Measurements from ENCODE around the gene OR52E5. TPM values are rescaled to one million over a fixed set of nuclear protein-coding genes. Genes with fewer than 3 reads are reported as not detected.

The OR52E5 gene
- total and polyA plus RNA-seq, 9 donors: not detected

GRCh38 chr11:5891216-5891800, 1.7 kb upstream of the OR52E5 start:
- WGBS (ENCODE audit: insufficient coverage): no CpG with 5 or more reads among the region's 4 CpGs

GRCh38 chr11:5899534-5899933, 6.5 kb downstream of the OR52E5 start:
- Histone ChIP-seq H3K27me3 (ENCODE audit: control insufficient read depth, insufficient read depth, low read length) (no peaks in the 10 kb centered on the region), H3K36me3 (ENCODE audit: control insufficient read depth, insufficient read depth, low read length) (no peaks in the 10 kb centered on the region), H3K4me3 (ENCODE audit: low read length) (no peak overlapping the region), H3K4me1 (ENCODE audit: control insufficient read depth, insufficient read depth, low read length) (no peaks in the 10 kb centered on the region), H3K27ac (ENCODE audit: low read length) (no peak overlapping the region), H3K9me3 (replicated peaks; ENCODE audit: control insufficient read depth, low read depth, low read length) (no peaks in the 10 kb centered on the region)
- WGBS (ENCODE audit: insufficient coverage): 100% methylated on average over 1 of the region's 2 CpGs
- DNase-seq: no peak

More at GRCh38 chr11:5891216-5891800, 1.7 kb upstream of the OR52E5 start:
- Histone ChIP-seq H3K27me3 (ENCODE audit: control insufficient read depth, insufficient read depth, low read length) (no peaks in the 10 kb centered on the region), H3K4me3 (ENCODE audit: low read length) (no peak overlapping the region), H3K4me1 (ENCODE audit: control insufficient read depth, insufficient read depth, low read length) (no peaks in the 10 kb centered on the region), H3K9me3 (replicated peaks; ENCODE audit: control insufficient read depth, low read depth, low read length) (no peaks in the 10 kb centered on the region), H3K36me3 (ENCODE audit: control insufficient read depth, insufficient read depth, low read length) (no peaks in the 10 kb centered on the region), H3K27ac (ENCODE audit: low read length) (no peak overlapping the region)
- DNase-seq: peak; percentile 4

- H3K27me3 ChIP-seq (ENCODE audit: control insufficient read depth, insufficient read depth, low read length): no peaks in the 10 kb centered on the region
- H3K9me3 ChIP-seq (replicated peaks; ENCODE audit: control insufficient read depth, low read depth, low read length): peaks cover 16% of the 10 kb centered on the region
- no peak for DNase-seq
- H3K27ac ChIP-seq (ENCODE audit: low read length): no peak overlapping the region
- WGBS (ENCODE audit: insufficient coverage): 78% methylated on average over 1 of the region's 2 CpGs
- H3K4me3 ChIP-seq (ENCODE audit: low read length): no peak overlapping the region
- H3K4me1 ChIP-seq (ENCODE audit: control insufficient read depth, insufficient read depth, low read length): no peaks in the 10 kb centered on the region
- H3K36me3 ChIP-seq (ENCODE audit: control insufficient read depth, insufficient read depth, low read length): no peaks in the 10 kb centered on the region
Observed at GRCh38 chr11:5910540-5910939, 17.5 kb downstream of the OR52E5 start.

GRCh38 chr11:5922749-5923426, 29.9 kb downstream of the OR52E5 start:
- Histone ChIP-seq H3K36me3 (ENCODE audit: control insufficient read depth, insufficient read depth, low read length) (no peaks in the 10 kb centered on the region), H3K27me3 (ENCODE audit: control insufficient read depth, insufficient read depth, low read length) (no peaks in the 10 kb centered on the region), H3K27ac (ENCODE audit: low read length) (no peak overlapping the region), H3K4me1 (ENCODE audit: control insufficient read depth, insufficient read depth, low read length) (no peaks in the 10 kb centered on the region), H3K4me3 (ENCODE audit: low read length) (no peak overlapping the region), H3K9me3 (replicated peaks; ENCODE audit: control insufficient read depth, low read depth, low read length) (peaks cover 8% of the 10 kb centered on the region)
- DNase-seq: no peak
- 56% methylated on average over 2 of the region's 2 CpGs for WGBS (ENCODE audit: insufficient coverage)

- DNase-seq: no peak
- H3K9me3 ChIP-seq (replicated peaks; ENCODE audit: control insufficient read depth, low read depth, low read length): peaks cover 8% of the 10 kb centered on the region
- no peaks in the 10 kb centered on the region for H3K27me3 ChIP-seq (ENCODE audit: control insufficient read depth, insufficient read depth, low read length)
- no peaks in the 10 kb centered on the region for H3K36me3 ChIP-seq (ENCODE audit: control insufficient read depth, insufficient read depth, low read length)
- no peak overlapping the region for H3K27ac ChIP-seq (ENCODE audit: low read length)
- H3K4me1 ChIP-seq (ENCODE audit: control insufficient read depth, insufficient read depth, low read length): no peaks in the 10 kb centered on the region
- no peak overlapping the region for H3K4me3 ChIP-seq (ENCODE audit: low read length)
Observed at GRCh38 chr11:5923427-5923776, 30.4 kb downstream of the OR52E5 start.

- DNase-seq: no peak
- Histone ChIP-seq H3K9me3 (replicated peaks; ENCODE audit: control insufficient read depth, low read depth, low read length) (peaks cover 11% of the 10 kb centered on the region), H3K36me3 (ENCODE audit: control insufficient read depth, insufficient read depth, low read length) (no peaks in the 10 kb centered on the region), H3K4me3 (ENCODE audit: low read length) (no peak overlapping the region), H3K4me1 (ENCODE audit: control insufficient read depth, insufficient read depth, low read length) (no peaks in the 10 kb centered on the region), H3K27me3 (ENCODE audit: control insufficient read depth, insufficient read depth, low read length) (no peaks in the 10 kb centered on the region), H3K27ac (ENCODE audit: low read length) (no peak overlapping the region)
Observed at GRCh38 chr11:5923794-5924193, 30.8 kb downstream of the OR52E5 start.

- 95% methylated on average over 17 of the region's 17 CpGs for WGBS (ENCODE audit: insufficient coverage)
Observed at GRCh38 chr11:5928271-5928670, 35.3 kb downstream of the OR52E5 start.

GRCh38 chr11:5928811-5929210, 35.8 kb downstream of the OR52E5 start:
- H3K9me3 ChIP-seq (replicated peaks; ENCODE audit: control insufficient read depth, low read depth, low read length): peaks cover 33% of the 10 kb centered on the region
- no peak for DNase-seq
- H3K4me1 ChIP-seq (ENCODE audit: control insufficient read depth, insufficient read depth, low read length): no peaks in the 10 kb centered on the region
- no peak overlapping the region for H3K4me3 ChIP-seq (ENCODE audit: low read length)
- no peaks in the 10 kb centered on the region for H3K27me3 ChIP-seq (ENCODE audit: control insufficient read depth, insufficient read depth, low read length)
- H3K36me3 ChIP-seq (ENCODE audit: control insufficient read depth, insufficient read depth, low read length): no peaks in the 10 kb centered on the region
- WGBS (ENCODE audit: insufficient coverage): 73% methylated on average over 7 of the region's 15 CpGs
- H3K27ac ChIP-seq (ENCODE audit: low read length): no peak overlapping the region

More at GRCh38 chr11:5928271-5928670, 35.3 kb downstream of the OR52E5 start:
- Histone ChIP-seq H3K9me3 (replicated peaks; ENCODE audit: control insufficient read depth, low read depth, low read length) (peaks cover 35% of the 10 kb centered on the region), H3K27ac (ENCODE audit: low read length) (no peak overlapping the region), H3K27me3 (ENCODE audit: control insufficient read depth, insufficient read depth, low read length) (no peaks in the 10 kb centered on the region), H3K36me3 (ENCODE audit: control insufficient read depth, insufficient read depth, low read length) (no peaks in the 10 kb centered on the region), H3K4me3 (ENCODE audit: low read length) (no peak overlapping the region), H3K4me1 (ENCODE audit: control insufficient read depth, insufficient read depth, low read length) (no peaks in the 10 kb centered on the region)
- no peak for DNase-seq

- Histone ChIP-seq H3K9me3 (replicated peaks; ENCODE audit: control insufficient read depth, low read depth, low read length) (peaks cover 33% of the 10 kb centered on the region), H3K4me1 (ENCODE audit: control insufficient read depth, insufficient read depth, low read length) (no peaks in the 10 kb centered on the region), H3K27ac (ENCODE audit: low read length) (no peak overlapping the region), H3K4me3 (ENCODE audit: low read length) (no peak overlapping the region), H3K27me3 (ENCODE audit: control insufficient read depth, insufficient read depth, low read length) (no peaks in the 10 kb centered on the region), H3K36me3 (ENCODE audit: control insufficient read depth, insufficient read depth, low read length) (no peaks in the 10 kb centered on the region)
- WGBS (ENCODE audit: insufficient coverage): 89% methylated on average over 29 of the region's 31 CpGs
- no peak for DNase-seq
Observed at GRCh38 chr11:5929571-5930368, 36.8 kb downstream of the OR52E5 start.

GRCh38 chr11:5930614-5931013, 37.6 kb downstream of the OR52E5 start:
- Histone ChIP-seq H3K27ac (ENCODE audit: low read length) (no peak overlapping the region), H3K9me3 (replicated peaks; ENCODE audit: control insufficient read depth, low read depth, low read length) (peaks cover 38% of the 10 kb centered on the region)
- WGBS (ENCODE audit: insufficient coverage): 90% methylated on average over 19 of the region's 19 CpGs

More at GRCh38 chr11:5930614-5931013, 37.6 kb downstream of the OR52E5 start:
- Histone ChIP-seq H3K36me3 (ENCODE audit: control insufficient read depth, insufficient read depth, low read length) (no peaks in the 10 kb centered on the region), H3K4me1 (ENCODE audit: control insufficient read depth, insufficient read depth, low read length) (no peaks in the 10 kb centered on the region), H3K27me3 (ENCODE audit: control insufficient read depth, insufficient read depth, low read length) (no peaks in the 10 kb centered on the region), H3K4me3 (ENCODE audit: low read length) (no peak overlapping the region)
- DNase-seq: no peak

Data from muscle of leg (tissue), 11 donors.